Mucosa of descending colon (tissue), 3 donors: ENCODE data around the gene CACNA1H. TPM values are rescaled to one million over a fixed set of nuclear protein-coding genes. Genes with fewer than 3 reads are reported as not detected.
A peak's percentile ranks its signal among the peaks of the same experiment; 100 is the strongest.
"Not testable (repeated sequence)": the region's sequence is repeated elsewhere in the genome, so short reads cannot be mapped to it uniquely, and the experiment has no call there.

Source experiments
- ATAC-seq: fragments of 200-7000 bp; cut with Tn5 transposase; one replicate; pipeline ENCODE4 v1.9.1; 2020; ENCODE audit warnings: mild to moderate bottlenecking, moderate library complexity
- DNase-seq, 3 donors: peaks; one replicate each; pipeline ENCODE4 v3.0.0-alpha.2; 2020
- H3K36me3 ChIP-seq: fragments of 200-600 bp; one replicate; pipeline ENCODE4 v1.8.0; 2021; ENCODE audit warnings: low read depth, mild to moderate bottlenecking
- H3K4me1 ChIP-seq: fragments of 200-600 bp; one replicate; pipeline ENCODE4 v1.8.0; 2021; ENCODE audit warnings: low read depth, mild to moderate bottlenecking
- H3K4me3 ChIP-seq: fragments of 200-600 bp; one replicate; pipeline ENCODE4 v1.8.0; 2021; ENCODE audit warnings: mild to moderate bottlenecking
- H3K9me3 ChIP-seq: fragments of 200-600 bp; one replicate; pipeline ENCODE4 v1.8.0; 2021; ENCODE audit warnings: mild to moderate bottlenecking
- intact Hi-C, 2 donors: fragments of 100-400 bp; cut with DNase I in 1 of 2; cut with micrococcal nuclease in 1 of 2; formaldehyde crosslinking; loops; one replicate each; pipeline versions ENCODE4 v1.11.0 to v1.11.1; 2022; cut with DNase I, micrococcal nuclease
- total RNA-seq, 3 donors: library from RNA; stranded (reverse); fragmentation: NEBNext Ultra II Directional in 2 of 3; extraction: Animal tissue kit (Norgen Biotek cat#: 25700) in 2 of 3; gene quantifications; one replicate each; pipeline versions ENCODE4 v1.2.1 to v1.2.4, GENCODE V29; 2021 to 2023
- TF ChIP-seq, protein P1 (sequence below): fragments of 200-600 bp; IDR thresholded peaks from one replicate; pipeline ENCODE4 v1.8.0; 2022; ENCODE audit warnings: antibody characterized with exemption, mild to moderate bottlenecking
- donor health status: DM: no; HTN: no; CAD: no; lungs with moderate emphysema.
- donor health status: DM: no; HTN: no; CAD: no.
- donor health status: DM: no; HTN: yes; CAD: no.

The CACNA1H gene
- total RNA-seq, 3 donors from 2014 or later = 6.0 to 160 (median 9.5) TPM

DNA sequence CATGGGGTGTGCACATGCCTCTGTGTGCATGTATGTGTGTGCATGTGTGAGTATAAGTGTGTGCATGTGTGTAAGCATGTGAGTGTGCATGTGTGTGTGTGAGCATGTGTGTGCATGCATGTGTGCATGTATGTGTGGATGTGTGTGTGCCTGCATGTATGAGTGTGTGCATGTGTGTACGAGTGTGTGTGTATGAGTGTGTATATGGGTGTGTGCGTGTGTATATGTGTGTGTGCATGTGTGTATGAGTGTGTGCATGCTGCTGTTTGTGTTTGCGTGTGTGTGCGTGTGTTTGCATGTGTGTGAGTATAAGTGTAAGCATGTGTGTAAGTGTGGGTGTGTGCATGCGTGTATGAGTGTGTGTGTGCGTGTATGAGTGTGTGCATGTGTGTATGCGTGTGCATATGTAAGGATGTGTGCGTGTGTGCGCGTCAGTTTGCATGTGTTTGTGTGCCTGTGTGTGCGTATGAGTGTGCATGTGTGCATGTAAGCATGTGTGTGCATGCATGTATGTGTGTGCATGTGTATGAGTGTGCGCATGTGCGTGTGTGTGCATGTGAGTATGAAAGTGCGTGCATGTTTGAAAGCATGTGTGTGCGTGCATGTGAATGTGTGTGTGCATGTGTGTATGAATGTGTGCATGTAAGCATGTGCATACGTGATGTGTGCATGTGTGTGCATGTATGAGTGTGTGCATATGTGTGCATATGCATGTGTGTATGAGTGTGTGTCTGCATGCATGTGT, 111.6 kb downstream of the CACNA1H start:
- intact Hi-C loops = no loop called here
- Histone ChIP-seq H3K9me3 (no peaks in the 10 kb centered on the region), H3K36me3 (no peaks in the 10 kb centered on the region), H3K4me3 (no peak overlapping the region), H3K4me1 (no peaks in the 10 kb centered on the region)
- no peak for DNase-seq
- TF ChIP-seq, protein P1, sequence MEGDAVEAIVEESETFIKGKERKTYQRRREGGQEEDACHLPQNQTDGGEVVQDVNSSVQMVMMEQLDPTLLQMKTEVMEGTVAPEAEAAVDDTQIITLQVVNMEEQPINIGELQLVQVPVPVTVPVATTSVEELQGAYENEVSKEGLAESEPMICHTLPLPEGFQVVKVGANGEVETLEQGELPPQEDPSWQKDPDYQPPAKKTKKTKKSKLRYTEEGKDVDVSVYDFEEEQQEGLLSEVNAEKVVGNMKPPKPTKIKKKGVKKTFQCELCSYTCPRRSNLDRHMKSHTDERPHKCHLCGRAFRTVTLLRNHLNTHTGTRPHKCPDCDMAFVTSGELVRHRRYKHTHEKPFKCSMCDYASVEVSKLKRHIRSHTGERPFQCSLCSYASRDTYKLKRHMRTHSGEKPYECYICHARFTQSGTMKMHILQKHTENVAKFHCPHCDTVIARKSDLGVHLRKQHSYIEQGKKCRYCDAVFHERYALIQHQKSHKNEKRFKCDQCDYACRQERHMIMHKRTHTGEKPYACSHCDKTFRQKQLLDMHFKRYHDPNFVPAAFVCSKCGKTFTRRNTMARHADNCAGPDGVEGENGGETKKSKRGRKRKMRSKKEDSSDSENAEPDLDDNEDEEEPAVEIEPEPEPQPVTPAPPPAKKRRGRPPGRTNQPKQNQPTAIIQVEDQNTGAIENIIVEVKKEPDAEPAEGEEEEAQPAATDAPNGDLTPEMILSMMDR = no peak
- no peak for ATAC-seq

DNA sequence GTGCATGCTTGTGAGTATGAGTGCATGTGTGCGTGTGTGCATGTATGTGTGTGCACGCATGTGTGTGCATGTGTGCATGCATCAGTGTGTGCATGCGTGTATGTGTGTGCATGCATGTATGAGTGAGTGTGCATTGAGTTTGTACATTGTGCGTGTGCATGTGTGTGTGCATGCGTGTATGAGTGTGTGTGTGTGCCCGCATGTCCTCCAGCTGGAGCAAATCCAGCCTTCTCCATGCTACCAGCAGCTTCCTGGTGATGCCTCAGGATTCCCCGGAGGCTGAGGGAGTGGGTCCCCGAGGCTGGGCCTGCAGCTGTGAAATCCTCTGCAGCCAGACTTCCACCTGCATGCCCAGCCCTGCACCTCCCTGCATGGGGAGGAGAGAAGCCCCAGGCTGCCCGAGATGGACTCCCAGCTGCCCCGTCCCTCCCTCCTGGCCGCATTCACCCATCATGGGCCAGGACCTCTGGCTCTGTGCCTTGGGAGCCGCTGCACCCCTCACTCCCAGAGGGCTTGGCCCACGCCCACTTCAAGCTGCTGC, 112.3 kb downstream of the CACNA1H start:
- H3K4me3 ChIP-seq = no peak overlapping the region
- H3K9me3 ChIP-seq = no peaks in the 10 kb centered on the region
- ATAC-seq (no peak), DNase-seq (no peak)
- no peaks in the 10 kb centered on the region for H3K36me3 ChIP-seq
- no peaks in the 10 kb centered on the region for H3K4me1 ChIP-seq
- TF ChIP-seq, protein P1 = no peak
- intact Hi-C loops = no loop called here

DNA sequence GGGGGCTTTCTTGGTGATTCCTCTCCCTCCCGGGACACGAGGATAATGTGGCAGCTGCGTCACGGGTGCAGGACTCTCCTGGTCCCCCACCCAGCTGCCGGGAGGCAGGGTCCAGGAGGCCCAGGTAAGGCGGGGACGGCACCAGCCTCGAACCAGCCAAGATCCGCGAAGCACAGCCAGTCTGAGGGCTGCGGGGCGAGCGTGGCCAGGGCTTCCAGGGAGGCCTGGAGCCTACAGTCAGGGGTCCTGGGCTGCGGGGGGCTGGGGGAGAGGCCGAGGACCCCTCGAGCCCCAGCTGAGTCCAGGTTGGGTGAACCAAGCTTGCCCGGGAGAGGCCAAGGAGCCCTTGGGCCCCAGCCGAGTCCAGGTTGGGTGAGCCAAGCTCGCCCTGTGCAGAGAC, 112.9 kb downstream of the CACNA1H start:
- ATAC-seq = no peak

DNA sequence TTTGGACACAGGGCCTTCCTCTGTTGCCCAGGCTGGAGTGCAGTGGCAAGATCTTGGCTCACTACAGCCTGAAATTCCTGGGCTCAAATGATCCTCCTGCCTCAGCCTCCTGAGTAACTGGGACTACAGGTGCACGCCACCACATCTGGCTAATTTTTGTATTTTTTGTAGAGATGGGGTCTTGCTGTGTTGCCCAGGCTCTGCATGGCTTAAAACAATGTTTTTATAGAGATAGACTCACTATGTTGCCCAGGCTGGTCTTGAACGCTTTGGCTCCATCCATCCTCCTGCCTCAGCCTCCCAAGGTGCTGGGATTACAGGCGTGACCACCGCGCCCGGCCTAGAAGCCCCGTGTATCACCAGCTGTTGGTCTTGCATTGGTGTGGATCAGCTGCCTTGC, 116.5 kb downstream of the CACNA1H start:
- ATAC-seq, intact Hi-C loops, H3K36me3 ChIP-seq, H3K4me1 ChIP-seq, H3K4me3 ChIP-seq, H3K9me3 ChIP-seq: not testable (repeated sequence)
- DNase-seq = peak in 1 of 3 donors; percentile 36

More for the DNA sequence above, 112.9 kb downstream of the CACNA1H start:
- no peaks in the 10 kb centered on the region for H3K36me3 ChIP-seq
- intact Hi-C loops = no loop called here
- H3K4me3 ChIP-seq = no peak overlapping the region
- no peaks in the 10 kb centered on the region for H3K4me1 ChIP-seq
- no peak for DNase-seq
- TF ChIP-seq, protein P1 = no peak
- no peaks in the 10 kb centered on the region for H3K9me3 ChIP-seq

DNA sequence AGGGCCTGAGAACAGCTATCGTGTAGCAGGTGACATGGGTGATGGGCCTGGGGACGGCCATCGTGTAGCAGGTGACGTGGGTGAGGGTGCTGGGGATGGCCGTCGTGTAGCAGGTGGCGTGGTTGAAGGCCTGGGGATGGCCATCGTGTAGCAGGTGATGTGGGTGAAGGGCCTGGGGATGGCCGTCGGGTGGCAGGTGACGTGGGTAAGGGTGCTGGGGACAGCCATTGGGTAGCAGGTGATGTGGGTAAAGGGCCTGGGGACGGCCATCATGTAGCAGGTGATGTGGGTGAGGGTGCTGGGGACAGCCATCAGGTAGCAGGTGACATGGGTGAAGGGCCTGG, 118.4 kb downstream of the CACNA1H start:
- ATAC-seq (no peak), DNase-seq (no peak)
- Histone ChIP-seq H3K4me1 (peaks cover 7% of the 10 kb centered on the region), H3K36me3 (no peaks in the 10 kb centered on the region), H3K4me3 (no peak overlapping the region), H3K9me3 (no peaks in the 10 kb centered on the region)
- intact Hi-C loops = no loop called here
- TF ChIP-seq, protein P1 = no peak

Other genes starting within 250 kb of the CACNA1H start
- gene LMF1, start 182.1 kb upstream of the CACNA1H start, total RNA-seq = 10 to 100 TPM; 16.4 to 26.5 (median 25.1) TPM
- gene SOX8, start 171.3 kb upstream of the CACNA1H start, total RNA-seq = 1 to 10 TPM in 1 of 3 donors, under 1 TPM in 2; 0.67 to 3.1 (median 0.75) TPM
- not detected for gene SSTR5, start 80.4 kb upstream of the CACNA1H start, total RNA-seq
- not detected for gene C1QTNF8, start 56.9 kb upstream of the CACNA1H start, total RNA-seq
- gene TPSG1, start 72.2 kb downstream of the CACNA1H start, total RNA-seq = 10 to 100 TPM; 23.3 to 61.3 (median 53.7) TPM
- gene TPSB2, start 77.1 kb downstream of the CACNA1H start, total RNA-seq = 10 to 100 TPM in 1 of 3 donors, 1 to 10 TPM in 2; 3.7 to 21.0 (median 8.2) TPM
- 10 to 100 TPM in 2 of 3 donors, 1 to 10 TPM in 1; 7.8 to 51.7 (median 46.2) TPM for gene TPSAB1, start 87.6 kb downstream of the CACNA1H start, total RNA-seq
- 1 to 10 TPM in 1 of 3 donors, under 1 TPM in 2; 0.35 to 4.3 (median 0.58) TPM for gene TPSD1, start 103.0 kb downstream of the CACNA1H start, total RNA-seq
- 100 to 1,000 TPM in 1 of 3 donors, 10 to 100 TPM in 2; 79.8 to 101 (median 96.9) TPM for gene UBE2I, start 156.5 kb downstream of the CACNA1H start, total RNA-seq
- 10 to 100 TPM in 1 of 3 donors, 1 to 10 TPM in 2; 5.6 to 14.6 (median 5.7) TPM for gene BAIAP3, start 180.5 kb downstream of the CACNA1H start, total RNA-seq
- gene TSR3, start 198.8 kb downstream of the CACNA1H start, total RNA-seq = 10 to 100 TPM; 46.4 to 57.2 (median 54.1) TPM
- 10 to 100 TPM; 50.1 to 68.9 (median 57.3) TPM for gene GNPTG, start 198.8 kb downstream of the CACNA1H start, total RNA-seq